Stimulated activated naive CD8-positive, alpha-beta T cell treated with anti-CD3 and anti-CD28 coated beads, Interleukin-15, Interleukin-2, amounts not matched to agents 100 U/mL and 50 U/mL, for 24 hours (primary cell): ENCODE measurements around the gene ADCY1.
A peak's percentile ranks its signal among the peaks of the same experiment; 100 is the strongest.
"Not testable (repeated sequence)": the region's sequence is repeated elsewhere in the genome, so short reads cannot be mapped to it uniquely, and the experiment has no call there.

Experiments used
- ATAC-seq: fragments of 150-1000 bp; cut with Tn5 transposase; one replicate; pipeline ENCODE4 v1.10.0; 2021
- DNase-seq: peaks from one replicate; pipeline ENCODE4 v3.0.0; 2021

The ADCY1 gene

DNA sequence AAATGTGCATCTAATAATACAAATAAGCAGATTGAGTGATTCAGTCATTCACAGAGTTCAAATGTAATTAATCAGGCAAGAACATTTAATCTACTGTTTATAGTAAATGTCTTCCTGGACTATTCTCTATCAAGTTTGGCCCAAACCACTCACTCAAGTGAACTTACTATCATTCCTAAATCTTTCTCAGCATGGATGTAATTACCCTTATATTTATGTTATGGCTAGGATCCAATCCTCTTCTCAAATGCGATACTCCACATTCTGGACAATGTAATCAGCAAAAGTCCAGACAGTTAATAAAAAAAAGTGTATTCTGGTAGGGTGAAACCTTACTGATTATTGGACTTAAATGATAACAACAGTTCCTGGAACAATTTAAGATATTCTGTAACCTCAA is 185.3 kb downstream of the ADCY1 start:
- not testable (repeated sequence) for ATAC-seq, DNase-seq

DNA sequence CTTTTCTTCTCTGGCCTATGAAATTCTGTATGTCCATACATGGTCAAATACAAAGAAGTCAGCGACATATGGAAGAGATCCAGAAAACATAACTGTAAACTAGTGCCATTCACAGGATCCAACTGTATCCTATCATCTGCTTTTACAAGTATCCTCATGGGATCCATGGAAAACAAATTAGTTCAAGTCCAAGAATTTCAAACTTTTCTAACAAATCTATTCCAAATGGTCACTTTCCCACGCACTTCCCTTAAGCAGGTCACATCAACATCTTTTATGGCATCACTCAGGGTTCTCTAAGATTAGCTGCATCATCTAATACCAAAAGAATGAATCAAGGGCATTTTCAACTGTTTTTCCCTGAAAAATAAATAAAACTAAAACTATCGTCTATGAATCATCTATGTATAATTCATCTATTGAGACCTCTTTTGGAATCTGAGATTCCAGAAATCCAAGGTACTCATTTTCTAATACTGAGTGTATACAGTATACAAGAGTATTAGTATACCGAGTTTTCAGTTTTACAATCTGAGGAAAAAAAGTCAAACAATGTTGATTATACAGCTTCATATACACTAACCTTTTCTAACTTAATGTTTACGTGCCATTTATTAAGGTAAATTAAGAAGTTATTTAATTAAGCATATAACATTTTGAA is 187.5 kb downstream of the ADCY1 start:
- not testable (repeated sequence) for DNase-seq

DNA sequence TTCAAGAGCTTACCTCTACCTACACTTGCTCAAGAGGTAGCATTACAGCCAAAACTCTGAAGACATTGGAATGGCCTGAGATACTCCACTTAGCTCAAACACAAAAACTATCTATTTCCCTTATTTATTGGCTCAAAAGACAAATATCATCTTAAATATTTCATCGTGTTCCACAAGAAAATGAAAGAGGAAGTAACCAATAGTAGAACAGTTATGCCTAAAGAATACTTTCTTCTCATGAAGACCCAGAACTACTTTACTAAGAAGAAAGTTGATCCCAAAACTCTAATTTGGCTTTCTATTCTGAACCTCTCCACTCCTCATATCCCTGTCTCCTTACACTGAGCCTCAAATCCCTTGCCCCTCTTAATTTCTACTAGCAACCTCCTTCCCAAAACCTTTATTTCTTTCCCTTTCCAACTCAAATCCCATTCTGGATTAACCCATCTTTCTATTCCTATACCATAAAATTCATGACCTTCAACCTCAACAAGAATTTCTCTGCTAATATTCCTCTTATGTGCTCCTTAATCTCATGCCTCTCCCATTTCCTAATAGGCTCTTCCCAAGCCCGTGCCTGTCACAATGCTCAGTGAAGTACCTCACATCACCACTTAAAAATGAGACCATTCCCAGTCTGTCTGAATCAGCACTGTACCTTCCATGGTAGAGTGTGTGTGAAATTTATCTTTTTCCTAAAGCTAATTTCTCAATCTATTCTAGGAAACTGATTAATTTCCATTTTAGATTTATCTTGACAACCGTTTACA is 188.2 kb downstream of the ADCY1 start:
- DNase-seq, ATAC-seq: not testable (repeated sequence)

More for the DNA sequence above, 187.5 kb downstream of the ADCY1 start:
- ATAC-seq = not testable (repeated sequence)

DNA sequence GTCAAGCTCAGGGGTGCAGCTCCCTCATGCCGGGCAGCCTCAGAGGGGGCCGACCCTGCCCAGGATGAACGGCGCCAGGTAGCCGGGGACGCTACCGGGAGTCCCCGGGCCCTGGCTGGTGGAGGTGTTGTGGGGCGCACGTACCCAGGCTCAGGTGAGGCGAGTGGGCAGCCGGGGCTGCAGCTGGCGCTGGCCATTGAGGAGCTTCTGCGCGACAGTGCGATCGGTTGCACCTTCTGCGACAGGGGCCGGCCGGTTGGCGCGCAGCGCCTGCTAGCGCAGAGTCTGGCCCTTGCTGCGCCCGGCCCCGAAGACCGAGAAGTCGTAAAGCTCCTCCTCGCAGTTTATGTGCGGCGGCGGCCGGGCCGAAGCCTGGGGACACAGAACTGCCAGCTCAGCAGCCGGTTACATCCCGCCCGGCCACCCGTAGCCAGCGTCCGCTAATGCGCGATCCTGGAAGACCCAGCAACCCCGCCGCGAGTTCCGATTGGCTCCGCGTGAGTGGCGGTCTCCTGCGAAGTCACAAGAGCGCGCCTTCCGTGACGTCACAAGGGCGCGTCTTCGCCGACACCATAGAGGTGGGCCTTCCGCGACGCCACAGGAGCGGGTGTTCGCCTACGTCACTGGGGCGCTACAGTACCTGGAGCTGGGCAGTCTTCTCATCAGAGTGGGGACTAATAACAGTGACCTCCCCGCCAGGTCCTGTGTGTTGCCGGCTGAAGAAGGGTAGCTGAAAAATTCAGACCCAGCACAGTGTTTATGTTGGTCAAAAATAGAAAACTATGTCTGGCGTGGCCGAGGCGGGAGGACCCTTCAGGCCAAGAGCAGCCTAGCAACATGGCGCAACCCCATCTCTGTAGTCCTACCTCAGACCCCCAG is 194.6 kb downstream of the ADCY1 start:
- ATAC-seq (peak; percentile 100), DNase-seq (peak; percentile 98)

DNA sequence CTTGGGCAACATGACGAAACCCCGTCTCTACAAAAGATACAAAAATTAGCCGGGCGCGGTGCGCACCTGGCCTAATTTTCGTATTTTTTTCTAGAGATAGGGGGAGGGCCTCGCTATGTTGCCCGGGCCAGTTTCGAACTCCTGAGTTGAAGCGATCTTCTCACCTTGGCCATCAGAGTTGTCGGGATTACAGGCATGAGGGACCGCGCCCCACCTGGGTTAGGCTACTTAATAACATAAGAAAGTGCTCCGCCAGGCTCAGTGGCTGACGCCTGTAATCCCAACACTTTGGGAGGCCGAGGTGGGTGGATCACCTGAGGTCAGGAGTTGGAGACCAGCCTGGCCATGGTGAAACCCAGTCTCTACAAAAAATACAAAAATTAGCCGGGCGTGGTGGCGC is 195.5 kb downstream of the ADCY1 start:
- DNase-seq, ATAC-seq: not testable (repeated sequence)
